ENCODE measurements around the gene ABL2. TPM values are rescaled to one million over a fixed set of nuclear protein-coding genes. Genes with fewer than 3 reads are reported as not detected.
A peak's percentile ranks its signal among the peaks of the same experiment; 100 is the strongest.
"Not testable (repeated sequence)": the region's sequence is repeated elsewhere in the genome, so short reads cannot be mapped to it uniquely, and the experiment has no call there.

ABL2 gene
- polyA plus RNA-seq, 2 of the 4 experiments (the other 2 are of a cell fraction): 12.4 TPM

DNA sequence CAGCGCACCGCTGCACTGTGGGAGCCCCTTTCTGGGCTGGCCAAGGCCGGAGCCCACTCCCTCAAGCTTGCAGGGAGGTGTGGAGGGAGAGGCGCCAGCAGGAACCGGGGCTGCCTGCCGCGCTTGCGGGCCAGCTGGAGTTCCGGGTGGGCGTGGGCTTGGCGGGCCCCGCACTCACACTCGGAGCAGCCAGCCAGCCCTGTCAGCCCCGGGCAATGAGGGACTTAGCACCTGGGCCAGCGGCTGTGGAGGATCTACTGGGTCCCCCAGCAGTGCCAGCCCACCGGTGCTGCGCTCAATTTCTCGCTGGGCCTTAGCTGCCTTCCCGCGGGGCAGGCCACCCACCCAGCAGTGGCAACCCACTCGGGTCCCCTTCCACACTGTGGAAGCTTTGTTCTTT is 90.7 kb downstream of the ABL2 start:
- CTCF ChIA-PET: interaction anchor here (1.9 kb wide), 1 partner anchor 18 kb away, joined by 8 read pairs; no protein-coding TSS in a partner anchor
- POLR2A ChIA-PET: not testable (repeated sequence)
- WGBS (ENCODE audit: missing lambda C conversion rate): 96% methylated on average over 8 of the region's 21 CpGs

GRCh38 chr1:179137617-179138255 is 91.7 kb downstream of the ABL2 start:
- ChIA-PET POLR2A (no interaction called here), CTCF (interaction anchor here (0.5 to 1.3 kb wide), 2 partner anchors 17 to 192 kb away, joined by 3 to 6 read pairs; no protein-coding TSS in a partner anchor)
- 69% methylated on average over 5 of the region's 5 CpGs for WGBS (ENCODE audit: missing lambda C conversion rate)
- Histone ChIP-seq H3K4me3 (no peak overlapping the region), H3K4me2 (peak overlapping the region; percentile 20; the same call in 1 of the 3 replicates), H3K4me1 (peaks cover 38% of the 10 kb centered on the region), H3K27ac (peak overlapping the region in 1 of 2 experiments; percentile 63; a peak in 3 of 6 replicates), H3K9me3 (no peaks in the 10 kb centered on the region)
- ATAC-seq (peak; percentile 39 to 51; a peak in 5 of 6 replicates), FAIRE-seq (no peak), DNase-seq (ENCODE audit: low read depth in 1 of 2, low spot score in 1 of 2) (no peak)
- TF ChIP-seq SREBF2 (IDR thresholded peaks at IDR 0.05): no peak
- no peak for TF ChIP-seq ZC3H11A (IDR thresholded peaks at IDR 0.05)
- TF ChIP-seq FOXS1 (CRISPR knock-in tag; IDR thresholded peaks at IDR 0.05): no peak
- no peak for TF ChIP-seq ZSCAN20 (CRISPR knock-in tag; IDR thresholded peaks at IDR 0.05)
- TF ChIP-seq RAD21 (conservative IDR thresholded peaks at IDR 0.05 in 1 of 2, IDR thresholded peaks at IDR 0.05 in 1 of 2): no peak
- TF ChIP-seq CHD4 (IDR thresholded peaks at IDR 0.05; ENCODE audit: borderline replicate concordance): no peak
- no peak for TF ChIP-seq JUNB (IDR thresholded peaks at IDR 0.05)
- TF ChIP-seq FOSL2 (IDR thresholded peaks at IDR 0.05): no peak
- TF ChIP-seq FOSL2 (CRISPR knock-in tag; IDR thresholded peaks at IDR 0.05): no peak
- no peak for TF ChIP-seq RCOR1 (IDR thresholded peaks at IDR 0.05; ENCODE audit: low read depth, low read length)
- TF ChIP-seq ESRRA (IDR thresholded peaks at IDR 0.05; ENCODE audit: borderline replicate concordance, low read length): no peak

More for the DNA sequence above, 90.7 kb downstream of the ABL2 start:
- Histone ChIP-seq H3K4me1 (peaks cover 42% of the 10 kb centered on the region), H3K27ac (peak overlapping the region in 1 of 2 experiments; percentile 31; a peak in 1 of 6 replicates)
- not testable (repeated sequence) for ATAC-seq; DNase-seq (ENCODE audit: low read depth in 1 of 2, low spot score in 1 of 2); H3K4me3 ChIP-seq; H3K4me2 ChIP-seq; H3K9me3 ChIP-seq; FAIRE-seq

DNA sequence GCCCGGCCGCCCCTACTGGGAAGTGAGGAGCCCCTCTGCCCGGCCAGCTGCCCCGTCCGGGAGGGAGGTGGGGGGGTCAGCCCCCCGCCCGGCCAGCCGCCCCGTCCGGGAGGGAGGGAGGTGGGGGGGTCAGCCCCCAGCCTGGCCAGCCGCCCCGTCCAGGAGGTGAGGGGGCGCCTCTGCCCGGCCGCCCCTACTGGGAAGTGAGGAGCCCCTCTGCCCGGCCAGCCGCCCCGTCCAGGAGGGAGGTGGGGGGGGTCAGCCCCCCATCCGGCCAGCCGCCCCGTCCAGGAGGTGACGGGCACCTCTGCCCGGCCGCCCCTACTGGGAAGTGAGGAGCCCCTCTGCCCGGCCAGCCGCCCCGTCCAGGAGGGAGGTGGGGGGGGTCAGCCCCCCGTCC is 93.8 kb downstream of the ABL2 start:
- WGBS (ENCODE audit: missing lambda C conversion rate): no CpG with 5 or more reads among the region's 28 CpGs
- peaks cover 29% of the 10 kb centered on the region for H3K4me1 ChIP-seq
- H3K4me2 ChIP-seq; H3K27ac ChIP-seq; ATAC-seq; DNase-seq (ENCODE audit: low read depth in 1 of 2, low spot score in 1 of 2); H3K9me3 ChIP-seq; CTCF ChIA-PET; POLR2A ChIA-PET; FAIRE-seq; H3K4me3 ChIP-seq: not testable (repeated sequence)

GRCh38 chr1:179135168-179135567 is 94.3 kb downstream of the ABL2 start:
- H3K4me3 ChIP-seq; H3K27ac ChIP-seq; H3K9me3 ChIP-seq; POLR2A ChIA-PET; FAIRE-seq; CTCF ChIA-PET; ATAC-seq; H3K4me2 ChIP-seq; DNase-seq (ENCODE audit: low read depth in 1 of 2, low spot score in 1 of 2): not testable (repeated sequence)
- WGBS (ENCODE audit: missing lambda C conversion rate): 100% methylated on average over 2 of the region's 27 CpGs
- H3K4me1 ChIP-seq: peaks cover 34% of the 10 kb centered on the region

DNA sequence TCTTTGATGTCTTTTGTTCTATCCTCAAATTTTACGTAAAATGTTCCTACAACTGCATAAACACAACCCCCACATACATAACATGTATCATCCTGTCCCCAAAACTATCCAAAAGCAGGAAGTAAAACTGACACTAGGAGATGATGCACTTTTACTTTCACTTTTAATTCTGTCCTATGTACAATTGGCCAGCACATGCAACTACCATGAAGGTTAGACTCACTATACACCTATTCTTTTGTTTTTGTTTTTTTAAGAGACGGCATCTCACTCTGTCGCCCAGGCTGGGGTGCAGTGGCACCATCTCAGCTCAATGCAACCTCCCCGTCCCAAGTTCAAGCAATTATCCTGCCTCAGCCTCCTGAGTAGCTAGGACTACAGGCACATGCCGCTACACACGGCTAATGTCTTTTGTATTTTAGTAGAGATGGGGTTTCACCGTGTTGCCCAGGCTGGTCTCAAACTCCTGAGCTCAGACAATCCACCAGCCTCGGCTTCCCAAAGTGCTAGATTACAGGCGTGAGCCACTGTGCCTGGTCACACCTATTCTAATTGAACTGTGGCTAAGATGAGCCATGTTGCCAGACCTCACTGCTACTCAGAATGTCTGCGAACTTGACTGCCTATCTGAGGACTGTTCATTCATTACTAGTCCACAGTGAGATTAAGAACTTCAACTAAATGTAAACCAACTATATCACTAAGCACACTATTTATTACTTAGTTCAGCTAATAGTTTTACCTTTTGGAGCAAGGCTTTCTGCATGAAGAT is 99.6 kb downstream of the ABL2 start:
- FAIRE-seq: no peak
- DNase-seq (ENCODE audit: low read depth in 1 of 2, low spot score in 1 of 2): peak in 1 of 2 experiments; percentile 25
- ChIA-PET POLR2A (interaction anchor here (0.6 kb wide), 1 partner anchor 12 kb away, joined by 3 read pairs; no protein-coding TSS in a partner anchor), CTCF (interaction anchor here (0.6 to 3.4 kb wide), 3 partner anchors 9 to 71 kb away, joined by 3 to 30 read pairs (median 4); no protein-coding TSS in a partner anchor)
- Histone ChIP-seq H3K4me2 (peak overlapping the region; percentile 86), H3K4me3 (peak overlapping the region; percentile 34), H3K9me3 (no peaks in the 10 kb centered on the region), H3K27ac (peak overlapping the region; percentile 59 to 87), H3K4me1 (peaks cover 59% of the 10 kb centered on the region)
- 11% methylated on average over 10 of the region's 10 CpGs for WGBS (ENCODE audit: missing lambda C conversion rate)
- no peak for TF ChIP-seq POLR2AphosphoS2 (conservative IDR thresholded peaks at IDR 0.05; ENCODE audit: low read length)
- peak; percentile 40; the same call in 1 of the 2 replicates for TF ChIP-seq MAX (IDR thresholded peaks at IDR 0.05)
- ATAC-seq: peak; percentile 74 to 80; a peak in 5 of 6 replicates

All from A549 (cell line).